Testis (tissue), 2 donors: ENCODE measurements around the gene SEMA3F.

ENCODE experiments used
- POLR2A ChIP-seq: fragments of 450-650 bp; IDR thresholded peaks from one replicate; pipeline ENCODE4 v1.6.1; 2017; ENCODE audit warnings: antibody characterized with exemption, mild to moderate bottlenecking, moderate library complexity
- TF ChIP-seq, protein P1 (sequence below), 3 experiments: fragments of 450-650 bp in 2 of 3; fragments of 200-600 bp in 1 of 3; sonication (generic) in 1 of 3; IDR thresholded peaks; one replicate each; pipeline ENCODE4 v1.5.1; 2016 to 2019; ENCODE audit warnings: antibody characterized with exemption in 3 of 3, mild to moderate bottlenecking in 2 of 3, moderate library complexity in 1 of 3

DNA sequence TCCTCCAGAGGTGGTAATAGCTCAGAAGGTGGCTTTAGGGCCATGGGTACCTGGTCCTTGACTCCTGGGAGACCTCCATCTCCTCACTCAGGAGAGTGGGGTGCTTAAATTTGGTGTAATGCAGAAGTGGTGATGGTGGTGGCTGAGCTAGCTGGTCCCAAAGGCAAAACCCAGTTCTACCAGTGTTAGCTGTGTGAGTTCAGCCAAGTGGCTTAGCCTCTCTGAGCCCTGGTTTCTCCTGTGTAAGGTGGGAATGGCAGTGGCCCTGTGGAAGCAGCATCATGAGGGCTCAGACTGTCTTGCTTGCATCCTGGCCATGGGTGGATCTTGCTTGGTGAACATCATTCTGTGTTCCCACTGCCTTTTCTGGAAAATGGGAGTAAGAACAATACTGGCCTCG, 9.4 kb downstream of the SEMA3F start:
- TF ChIP-seq POLR2A: no peak
- TF ChIP-seq, protein P1, sequence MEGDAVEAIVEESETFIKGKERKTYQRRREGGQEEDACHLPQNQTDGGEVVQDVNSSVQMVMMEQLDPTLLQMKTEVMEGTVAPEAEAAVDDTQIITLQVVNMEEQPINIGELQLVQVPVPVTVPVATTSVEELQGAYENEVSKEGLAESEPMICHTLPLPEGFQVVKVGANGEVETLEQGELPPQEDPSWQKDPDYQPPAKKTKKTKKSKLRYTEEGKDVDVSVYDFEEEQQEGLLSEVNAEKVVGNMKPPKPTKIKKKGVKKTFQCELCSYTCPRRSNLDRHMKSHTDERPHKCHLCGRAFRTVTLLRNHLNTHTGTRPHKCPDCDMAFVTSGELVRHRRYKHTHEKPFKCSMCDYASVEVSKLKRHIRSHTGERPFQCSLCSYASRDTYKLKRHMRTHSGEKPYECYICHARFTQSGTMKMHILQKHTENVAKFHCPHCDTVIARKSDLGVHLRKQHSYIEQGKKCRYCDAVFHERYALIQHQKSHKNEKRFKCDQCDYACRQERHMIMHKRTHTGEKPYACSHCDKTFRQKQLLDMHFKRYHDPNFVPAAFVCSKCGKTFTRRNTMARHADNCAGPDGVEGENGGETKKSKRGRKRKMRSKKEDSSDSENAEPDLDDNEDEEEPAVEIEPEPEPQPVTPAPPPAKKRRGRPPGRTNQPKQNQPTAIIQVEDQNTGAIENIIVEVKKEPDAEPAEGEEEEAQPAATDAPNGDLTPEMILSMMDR (IDR thresholded peaks at IDR 0.05): no peak
